Esophagus muscularis mucosa (tissue), 4 donors: Measurements from ENCODE around the gene CALML4. TPM values are rescaled to one million over a fixed set of nuclear protein-coding genes. Genes with fewer than 3 reads are reported as not detected.

Experiments
- DNase-seq: peaks from one replicate; pipeline ENCODE4 v3.0.0-alpha.2; 2017; ENCODE audit errors: extremely low spot score
- H3K27ac ChIP-seq, 4 donors: fragments of 200-600 bp; sonication (generic); replicated peaks in 1 of 4; 1 replicate in 3 of 4; 2 replicates in 1 of 4; pipeline ENCODE4 v1.5.1; 2016 to 2019; ENCODE audit warnings: mild to moderate bottlenecking in 1 of 4
- H3K27me3 ChIP-seq, 4 donors: fragments of 200-600 bp; sonication (generic); one replicate each; pipeline versions ENCODE4 v1.5.1 to v1.6.0; 2016 to 2019
- H3K36me3 ChIP-seq, 4 donors: fragments of 200-600 bp; sonication (generic); one replicate each; pipeline ENCODE4 v1.5.1; 2016 to 2019
- H3K4me1 ChIP-seq, 4 donors: fragments of 200-600 bp; sonication (generic); one replicate each; pipeline ENCODE4 v1.5.1; 2016 to 2019
- H3K4me3 ChIP-seq, 4 donors: fragments of 200-600 bp; sonication (generic); 1 replicate in 2 of 4; 2 replicates in 2 of 4; pipeline ENCODE4 v1.5.1; 2016 to 2019; ENCODE audit warnings: mild to moderate bottlenecking in 4 of 4, moderate library complexity in 1 of 4
- H3K9me3 ChIP-seq, 4 donors: fragments of 200-600 bp; sonication (generic); 1 replicate in 3 of 4; 2 replicates in 1 of 4; pipeline ENCODE4 v1.5.1; 2016 to 2019
- EP300 ChIP-seq: sonication (generic); formaldehyde crosslinking; IDR thresholded peaks from one replicate; pipeline ENCODE4 v1.6.1; 2017; ENCODE audit warnings: antibody characterized with exemption
- POLR2A ChIP-seq: fragments of 450-650 bp; IDR thresholded peaks from one replicate; pipeline ENCODE4 v1.6.1; 2017; ENCODE audit warnings: antibody characterized with exemption, moderate library complexity, mild to moderate bottlenecking, low read depth
- POLR2AphosphoS5 ChIP-seq, 2 donors: sonication (generic); formaldehyde crosslinking; IDR thresholded peaks; one replicate each; pipeline ENCODE4 v1.6.1; 2017; ENCODE audit warnings: antibody characterized with exemption in 2 of 2
- WGBS: methylation state at CpG from one replicate; pipeline ENCODE4 v1.1.5; 2018; 5-methylcytosine and 5-hydroxymethylcytosine counted together
- intact Hi-C: fragments of 100-400 bp; cut with DNase I; formaldehyde crosslinking; loops from one replicate; pipeline ENCODE4 v1.15.1; 2023
- total RNA-seq, 4 donors: library from RNA; depleted of rRNA; stranded (reverse); fragments of >200 nt; gene quantifications; one replicate each; pipeline versions ENCODE4 v1.1.0 to v1.2.1, GENCODE V29; 2016
- TF ChIP-seq, protein P1 (sequence below), 3 experiments: fragments of 200-600 bp in 2 of 3; fragments of 450-650 bp in 1 of 3; sonication (generic) in 2 of 3; IDR thresholded peaks; one replicate each; pipeline ENCODE4 v1.5.1; 2017 to 2019; ENCODE audit warnings: antibody characterized with exemption in 3 of 3, mild to moderate bottlenecking in 2 of 3, moderate library complexity in 1 of 3

Gene CALML4
- total RNA-seq, 4 donors from 2014 or later = 14.2 to 45.8 (median 32.1) TPM

GRCh38 chr15:68208636-68209240 lies 3.6 kb upstream of the CALML4 start:
- WGBS = 77% methylated on average over 10 of the region's 13 CpGs
- TF ChIP-seq EP300 = no peak
- TF ChIP-seq, protein P1, sequence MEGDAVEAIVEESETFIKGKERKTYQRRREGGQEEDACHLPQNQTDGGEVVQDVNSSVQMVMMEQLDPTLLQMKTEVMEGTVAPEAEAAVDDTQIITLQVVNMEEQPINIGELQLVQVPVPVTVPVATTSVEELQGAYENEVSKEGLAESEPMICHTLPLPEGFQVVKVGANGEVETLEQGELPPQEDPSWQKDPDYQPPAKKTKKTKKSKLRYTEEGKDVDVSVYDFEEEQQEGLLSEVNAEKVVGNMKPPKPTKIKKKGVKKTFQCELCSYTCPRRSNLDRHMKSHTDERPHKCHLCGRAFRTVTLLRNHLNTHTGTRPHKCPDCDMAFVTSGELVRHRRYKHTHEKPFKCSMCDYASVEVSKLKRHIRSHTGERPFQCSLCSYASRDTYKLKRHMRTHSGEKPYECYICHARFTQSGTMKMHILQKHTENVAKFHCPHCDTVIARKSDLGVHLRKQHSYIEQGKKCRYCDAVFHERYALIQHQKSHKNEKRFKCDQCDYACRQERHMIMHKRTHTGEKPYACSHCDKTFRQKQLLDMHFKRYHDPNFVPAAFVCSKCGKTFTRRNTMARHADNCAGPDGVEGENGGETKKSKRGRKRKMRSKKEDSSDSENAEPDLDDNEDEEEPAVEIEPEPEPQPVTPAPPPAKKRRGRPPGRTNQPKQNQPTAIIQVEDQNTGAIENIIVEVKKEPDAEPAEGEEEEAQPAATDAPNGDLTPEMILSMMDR (IDR thresholded peaks at IDR 0.05) = no peak
- no peak for DNase-seq
- Histone ChIP-seq H3K4me1 (peaks cover 28 to 56% (median 48%) of the 10 kb centered on the region in 4 donors), H3K27ac (peak overlapping the region in 1 of 4 donors; percentile 4), H3K36me3 (no peaks in the 10 kb centered on the region), H3K4me3 (no peak overlapping the region), H3K27me3 (no peaks in the 10 kb centered on the region), H3K9me3 (no peaks in the 10 kb centered on the region)
- intact Hi-C loops = no loop called here

DNA sequence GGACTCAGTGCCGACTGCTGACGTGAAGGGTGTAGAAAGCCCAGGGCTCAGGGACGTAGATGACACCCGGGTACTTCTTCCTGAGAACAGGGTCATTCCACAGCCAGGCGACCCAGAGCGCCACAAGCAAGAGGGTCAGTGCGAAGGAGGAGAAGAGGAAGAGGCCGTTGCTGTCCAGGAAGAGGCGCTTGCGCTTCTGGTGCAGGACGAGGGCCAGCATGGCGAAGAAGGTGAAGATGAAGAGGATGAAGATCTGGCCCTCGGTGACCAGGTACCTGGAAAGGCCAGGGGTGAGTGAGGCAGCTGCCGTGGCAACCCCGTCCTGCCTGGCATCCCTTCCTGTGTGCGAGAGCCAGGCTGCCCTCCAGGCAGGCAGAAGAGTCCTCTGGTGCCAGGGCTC lies 3.0 kb upstream of the CALML4 start:
- no peak for DNase-seq
- Histone ChIP-seq H3K4me3 (no peak overlapping the region), H3K27me3 (no peaks in the 10 kb centered on the region), H3K27ac (no peak overlapping the region), H3K4me1 (peaks cover 28 to 62% (median 53%) of the 10 kb centered on the region in 4 donors), H3K36me3 (no peaks in the 10 kb centered on the region), H3K9me3 (no peaks in the 10 kb centered on the region)
- TF ChIP-seq POLR2AphosphoS5 (IDR thresholded peaks at IDR 0.05) (no peak), EP300 (no peak)
- intact Hi-C loops = no loop called here
- WGBS = 84% methylated on average over 16 of the region's 16 CpGs

DNA sequence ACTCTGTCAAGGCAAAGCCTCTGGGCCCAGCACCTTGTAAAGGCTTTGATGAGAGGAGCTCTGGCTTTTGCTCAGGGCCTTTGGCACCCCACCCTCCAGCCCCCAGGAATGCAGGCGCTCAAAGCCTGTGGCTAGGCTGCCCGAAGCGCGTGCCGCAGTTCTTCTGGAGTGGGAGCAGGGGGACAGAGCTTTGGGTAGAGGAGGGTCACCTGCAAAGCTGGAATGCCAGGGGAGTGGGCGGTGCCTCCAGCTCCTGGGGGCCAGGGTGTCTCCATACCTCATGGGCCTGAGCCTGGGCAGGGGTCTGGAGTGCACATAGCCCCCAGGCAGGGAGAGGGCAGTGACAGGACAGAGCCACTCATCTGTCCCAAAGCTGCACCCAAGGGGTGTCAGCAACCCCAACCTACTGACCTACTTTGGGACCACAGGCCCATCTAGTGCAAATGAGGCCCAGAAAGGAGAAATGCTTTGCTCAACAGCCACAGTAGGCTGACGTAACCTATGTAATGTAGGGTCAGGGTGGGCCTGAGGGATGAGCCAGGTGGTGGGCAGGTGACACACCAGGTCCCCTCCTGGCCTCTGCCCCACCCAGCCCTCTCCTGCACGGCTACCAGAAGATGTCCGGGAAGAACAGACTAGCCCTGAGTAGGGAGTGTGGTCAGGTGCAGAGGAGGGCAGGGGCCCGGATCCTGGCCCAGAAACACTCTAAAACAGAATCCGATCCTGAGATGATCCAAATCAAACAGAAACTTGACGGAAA lies 2.2 kb upstream of the CALML4 start:
- TF ChIP-seq EP300 = no peak
- TF ChIP-seq POLR2A = no peak
- TF ChIP-seq, protein P1 (IDR thresholded peaks at IDR 0.05) = no peak
- no peak for TF ChIP-seq POLR2AphosphoS5 (IDR thresholded peaks at IDR 0.05)
- H3K4me3 ChIP-seq = no peak overlapping the region
- no peak overlapping the region for H3K27ac ChIP-seq
- intact Hi-C loops = no loop called here
- H3K36me3 ChIP-seq = no peaks in the 10 kb centered on the region
- H3K4me1 ChIP-seq = peaks cover 28 to 70% (median 57%) of the 10 kb centered on the region in 4 donors
- no peaks in the 10 kb centered on the region for H3K27me3 ChIP-seq
- WGBS = 88% methylated on average over 11 of the region's 12 CpGs
- no peak for DNase-seq
- no peaks in the 10 kb centered on the region for H3K9me3 ChIP-seq

DNA sequence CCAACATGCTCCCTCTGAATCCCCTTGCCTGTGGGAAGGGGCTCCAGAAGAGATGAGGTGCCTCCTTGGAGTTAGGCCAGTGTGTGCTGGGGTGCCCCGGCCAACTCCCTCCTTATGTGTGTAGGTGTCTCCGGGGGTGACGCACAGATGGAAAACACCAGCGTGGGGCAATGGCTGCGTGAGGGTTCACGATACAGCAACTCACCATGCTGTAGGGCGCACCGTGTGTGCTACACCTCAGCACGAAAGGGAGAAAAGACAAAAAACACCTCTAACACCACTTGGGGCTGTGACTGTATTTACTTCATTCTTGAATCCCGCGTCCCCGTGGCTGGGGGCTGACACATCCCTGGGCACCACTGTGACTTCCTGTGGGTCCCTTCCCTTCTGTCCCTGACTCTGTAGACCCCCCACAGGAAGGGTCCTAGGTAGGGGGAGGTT lies 1.6 kb upstream of the CALML4 start:
- Histone ChIP-seq H3K27ac (no peak overlapping the region), H3K27me3 (no peaks in the 10 kb centered on the region), H3K4me1 (peaks cover 28 to 76% (median 62%) of the 10 kb centered on the region in 4 donors), H3K36me3 (no peaks in the 10 kb centered on the region), H3K4me3 (no peak overlapping the region), H3K9me3 (no peaks in the 10 kb centered on the region)
- no peak for TF ChIP-seq EP300
- TF ChIP-seq POLR2AphosphoS5 (IDR thresholded peaks at IDR 0.05) = no peak
- no peak for TF ChIP-seq POLR2A
- TF ChIP-seq, protein P1 (IDR thresholded peaks at IDR 0.05) = no peak
- 88% methylated on average over 12 of the region's 12 CpGs for WGBS
- intact Hi-C loops = no loop called here
- no peak for DNase-seq

DNA sequence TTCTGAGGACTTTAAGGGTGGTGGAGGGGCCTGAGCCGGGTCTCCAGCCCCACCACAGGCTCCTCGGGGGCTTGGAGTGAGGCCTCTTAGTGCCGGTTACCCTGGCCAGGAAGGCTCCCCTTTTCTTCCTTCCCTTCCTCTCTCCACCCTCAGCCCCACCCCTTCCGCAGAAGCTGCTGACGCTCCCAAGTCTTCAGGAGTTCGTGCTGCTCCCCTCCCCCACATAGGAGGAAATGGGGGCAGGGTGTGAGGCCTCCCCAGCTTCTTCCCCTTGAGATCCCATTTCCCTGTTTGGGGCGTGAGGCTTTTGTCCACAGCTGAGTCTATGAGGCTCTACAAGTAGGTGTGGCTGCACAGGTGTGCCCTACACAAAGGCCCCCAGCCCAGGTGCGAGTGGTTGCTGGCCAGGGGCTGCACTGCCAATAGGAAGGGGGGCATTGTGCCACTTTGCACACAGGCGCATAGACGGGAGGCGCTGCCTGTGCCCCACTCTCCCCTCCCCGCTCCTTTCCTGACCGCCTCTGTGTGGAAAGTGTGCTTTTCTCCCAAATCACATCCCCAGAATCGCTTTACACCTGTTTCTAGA lies 915 bp upstream of the CALML4 start:
- Histone ChIP-seq H3K4me1 (peaks cover 28 to 80% (median 63%) of the 10 kb centered on the region in 4 donors), H3K36me3 (no peaks in the 10 kb centered on the region), H3K27me3 (no peaks in the 10 kb centered on the region), H3K4me3 (peak overlapping the region; percentile 42 to 53 (median 49)), H3K9me3 (no peaks in the 10 kb centered on the region), H3K27ac (peak overlapping the region; percentile 40 to 70 (median 56))
- DNase-seq = no peak
- intact Hi-C loops = no loop called here
- 69% methylated on average over 14 of the region's 14 CpGs for WGBS
- TF ChIP-seq POLR2AphosphoS5 (IDR thresholded peaks at IDR 0.05) (no peak), EP300 (no peak), POLR2A (no peak)
- TF ChIP-seq, protein P1 (IDR thresholded peaks at IDR 0.05) = no peak
